NCI-H748 (cell line): ENCODE data around the gene MORN5.
A peak's percentile ranks its signal among the peaks of the same experiment; 100 is the strongest.

Experiments used
- DNase-seq: peaks from one replicate; lab custom pipeline; 2025; ENCODE audit not compliant: unreplicated experiment; lab: John Stamatoyannopoulos, UW

MORN5 gene

DNA sequence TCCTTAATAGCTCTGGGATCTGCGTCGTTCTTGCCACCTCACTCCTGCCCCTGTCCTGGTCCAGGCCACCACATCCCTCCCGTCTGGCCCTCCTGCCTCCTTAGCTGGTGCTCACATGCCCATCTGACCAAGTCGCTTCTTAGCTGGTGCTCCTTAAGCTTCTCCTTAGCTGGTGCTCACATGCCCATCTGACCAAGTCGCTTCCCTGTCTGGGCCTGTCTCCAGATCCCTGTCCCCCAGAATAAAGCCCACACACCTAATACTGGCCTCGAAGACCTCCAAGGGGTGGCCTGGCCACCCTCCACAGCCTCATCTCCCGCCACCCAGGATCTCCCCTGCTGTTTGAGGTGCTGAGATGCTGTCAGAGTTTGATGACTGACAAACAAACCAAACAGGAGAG lies 35.2 kb upstream of the MORN5 start:
- no peak for DNase-seq

DNA sequence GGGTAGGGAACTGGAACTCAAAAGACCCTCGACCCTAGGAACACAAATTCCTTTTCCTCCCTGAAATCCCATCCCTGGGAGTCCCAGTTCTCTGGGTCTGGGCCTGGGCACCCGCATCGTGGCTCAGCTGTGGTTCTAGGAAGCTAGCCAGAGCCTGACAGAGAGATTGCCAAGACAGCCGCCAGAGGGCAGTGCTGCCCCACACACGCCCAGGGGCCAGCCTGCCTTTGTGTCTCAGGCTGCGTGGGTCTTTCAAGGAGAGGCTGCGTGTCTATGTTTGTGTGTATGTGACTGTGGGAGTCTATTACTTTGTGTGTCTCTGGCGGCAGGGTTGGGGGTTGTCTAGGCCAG lies 34.6 kb upstream of the MORN5 start:
- DNase-seq: peak; percentile 71

DNA sequence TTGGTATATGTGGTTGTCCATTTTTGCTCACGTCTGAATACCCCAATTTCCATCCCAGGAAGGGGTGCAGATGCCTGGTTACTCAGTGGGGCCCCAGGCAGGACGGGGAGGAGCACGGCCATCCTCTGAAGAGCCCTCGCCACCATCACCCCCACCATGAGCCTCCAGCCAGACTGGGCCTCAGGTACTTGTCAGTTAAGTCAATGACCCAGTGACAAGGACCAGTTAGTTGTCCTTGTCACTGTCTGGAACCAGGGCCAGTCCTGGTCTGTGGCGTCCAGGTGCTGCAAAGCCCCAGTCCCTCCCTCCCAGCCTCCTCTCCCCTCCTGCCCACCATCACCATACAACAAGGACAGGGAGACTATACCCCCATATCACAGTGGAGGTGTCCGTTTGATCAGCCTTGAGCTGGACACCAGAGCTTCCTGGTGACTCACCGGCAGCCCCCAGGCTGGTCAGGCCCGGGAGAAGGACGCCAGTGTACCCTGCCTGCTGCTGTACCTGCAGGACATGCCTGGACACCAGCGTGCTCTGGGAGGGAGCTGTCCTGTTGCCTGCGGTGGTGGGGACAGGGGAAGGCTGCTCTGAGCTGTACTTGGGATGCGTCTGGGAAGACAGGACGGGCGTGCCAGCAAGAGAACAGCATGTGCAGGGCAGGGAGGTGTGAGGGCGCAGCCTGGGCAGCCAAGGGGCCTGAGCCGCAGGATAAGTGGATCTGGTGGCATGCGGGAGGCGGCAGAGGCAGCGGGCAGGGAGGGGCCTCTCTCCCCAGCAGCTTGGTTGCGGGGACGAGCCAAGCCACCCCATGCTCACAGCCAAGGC lies 34.0 kb upstream of the MORN5 start:
- DNase-seq: no peak

DNA sequence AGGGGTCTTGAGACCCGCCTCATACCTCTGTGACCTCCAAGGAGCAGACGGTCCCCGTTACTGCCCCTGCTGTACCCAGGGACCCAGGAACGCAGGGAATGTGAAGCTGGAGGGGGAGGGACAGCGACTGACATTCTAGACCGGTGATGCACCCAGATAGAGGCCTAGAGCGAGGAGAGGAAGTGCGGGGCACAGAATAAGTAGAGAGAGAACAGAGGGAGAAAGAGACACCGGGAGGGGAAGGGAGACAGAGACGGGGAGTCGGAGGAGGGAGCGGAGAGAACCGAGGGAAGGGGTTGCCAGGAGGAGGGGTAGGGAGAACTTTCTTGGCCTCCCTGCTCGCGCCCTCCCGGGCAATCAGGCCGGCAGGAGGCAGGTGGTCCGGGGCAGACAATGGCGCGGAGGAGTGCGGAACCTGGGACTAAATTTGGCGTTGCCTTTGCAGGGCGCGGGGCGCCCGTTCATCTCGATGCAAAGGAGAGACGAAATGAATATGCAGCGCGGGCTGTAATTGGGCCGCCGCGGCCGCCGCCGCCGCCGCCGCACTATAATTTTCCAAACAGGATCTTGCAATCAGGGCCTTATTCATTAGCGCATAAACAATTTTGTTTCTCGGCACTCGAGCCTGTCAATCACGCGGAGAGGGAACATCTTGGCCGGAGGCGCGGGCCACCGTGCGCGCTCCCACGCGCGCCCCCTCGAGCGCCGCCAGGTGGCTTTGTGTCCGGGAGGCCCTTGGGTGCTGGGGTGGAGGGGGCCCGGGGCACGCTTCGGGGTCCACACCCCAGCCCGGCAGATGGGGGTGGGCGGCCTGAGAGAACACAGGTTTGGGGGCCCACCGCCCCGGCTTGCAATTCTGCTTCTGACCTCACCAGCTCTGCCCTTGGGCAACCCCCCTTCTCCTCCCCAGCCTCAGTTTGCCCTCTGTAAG lies 33.1 kb upstream of the MORN5 start:
- DNase-seq: no peak

DNA sequence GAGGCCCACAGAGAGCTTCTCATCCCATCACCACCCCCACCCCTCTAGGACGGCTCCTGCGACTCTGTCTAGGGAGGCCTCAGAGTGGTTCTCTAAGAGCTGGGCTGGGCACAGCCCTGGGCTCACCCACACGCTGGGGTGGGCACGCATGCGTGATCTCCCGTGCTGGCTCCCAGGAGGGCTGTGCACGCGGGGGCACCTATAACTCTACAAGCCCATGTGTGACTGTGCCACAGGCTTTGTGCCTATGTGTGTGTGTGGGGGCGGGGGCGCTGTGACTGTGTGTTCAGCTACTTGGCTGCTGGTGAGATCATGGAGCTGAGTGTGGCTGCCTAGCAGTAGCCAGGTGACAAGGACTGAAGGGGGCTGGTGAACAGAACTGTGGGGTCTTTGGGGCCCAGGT lies 32.3 kb upstream of the MORN5 start:
- no peak for DNase-seq

DNA sequence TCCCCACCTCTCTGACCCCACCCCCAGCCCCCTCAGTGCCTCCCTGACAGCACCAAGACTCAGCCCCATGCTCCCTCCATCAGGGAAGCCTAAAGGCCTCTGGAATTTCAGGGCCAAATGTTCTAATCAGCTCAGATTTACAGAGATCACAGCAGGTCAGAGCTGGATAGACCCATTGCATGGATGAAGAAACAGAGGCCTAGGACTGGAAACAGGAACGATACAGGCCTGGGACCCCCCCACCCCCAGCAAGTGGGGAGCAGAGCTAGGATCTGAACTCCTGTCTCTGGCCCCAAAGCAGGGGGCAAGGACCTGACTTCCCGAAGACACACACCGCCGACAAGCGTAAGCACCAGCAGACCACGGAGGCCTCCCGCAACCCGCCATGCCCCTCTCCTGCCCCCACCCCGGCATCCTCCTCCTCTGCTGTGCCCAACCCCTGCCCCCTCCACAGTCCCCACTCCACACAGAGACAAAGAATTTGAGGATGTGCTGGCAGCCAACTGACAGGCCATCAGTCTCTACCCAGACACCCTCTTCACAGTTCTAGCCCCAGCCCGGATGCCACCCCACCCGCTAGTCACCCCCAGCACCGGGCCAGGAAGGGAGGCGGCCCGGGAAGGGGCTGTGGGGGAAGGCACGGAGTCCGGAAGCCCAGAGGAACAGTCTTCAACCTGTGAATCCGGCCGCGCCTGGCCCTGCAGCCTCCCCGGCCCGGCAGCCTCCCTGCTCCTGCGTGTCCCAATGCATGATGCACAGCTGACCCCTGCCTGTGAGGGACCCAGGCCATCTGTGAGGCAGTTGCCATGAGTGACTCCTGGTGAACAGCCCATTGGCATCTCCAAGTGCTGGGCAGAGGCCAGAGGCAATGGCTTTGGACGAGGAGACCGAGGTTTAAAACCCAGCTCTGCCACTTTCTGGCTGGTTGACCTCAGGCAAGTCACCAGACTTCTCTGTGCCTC lies 31.4 kb upstream of the MORN5 start:
- no peak for DNase-seq

DNA sequence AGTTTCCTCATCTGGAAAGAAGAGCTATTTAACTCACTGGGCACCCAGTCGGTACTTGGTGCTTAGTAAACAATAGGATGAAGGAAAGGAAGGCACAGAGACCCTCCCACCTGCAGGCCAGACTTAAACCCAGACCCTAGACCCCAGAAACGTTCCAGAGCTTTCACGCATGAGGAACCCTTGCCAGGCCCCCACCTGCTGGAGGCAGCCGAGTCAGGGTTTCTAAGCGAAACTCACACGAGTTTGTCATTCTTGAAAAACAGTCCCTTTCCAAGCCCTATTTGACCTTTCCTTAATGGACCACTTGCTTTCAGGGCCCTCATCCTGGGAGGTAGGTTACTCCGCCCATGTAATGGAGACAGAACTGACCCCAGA lies 30.8 kb upstream of the MORN5 start:
- DNase-seq: no peak

DNA sequence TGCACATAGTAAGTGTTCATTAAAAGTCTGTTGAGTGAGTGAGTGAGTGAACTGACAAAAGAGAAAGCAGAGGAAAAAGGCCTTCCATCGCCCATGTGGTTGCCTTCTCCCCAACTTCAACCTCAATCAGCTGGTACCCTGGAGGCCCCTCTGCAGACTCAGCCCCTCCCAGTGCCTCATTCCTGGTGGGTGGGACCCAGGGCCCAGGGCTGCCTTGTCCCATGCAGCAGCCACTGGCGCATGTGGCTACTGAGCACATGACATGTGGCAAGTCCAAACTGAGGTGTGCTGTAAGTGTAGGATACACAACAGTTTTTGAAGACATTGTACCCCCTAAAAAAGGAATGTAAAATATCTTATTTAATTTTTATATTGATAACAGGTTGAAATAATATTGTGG lies 29.7 kb upstream of the MORN5 start:
- no peak for DNase-seq

DNA sequence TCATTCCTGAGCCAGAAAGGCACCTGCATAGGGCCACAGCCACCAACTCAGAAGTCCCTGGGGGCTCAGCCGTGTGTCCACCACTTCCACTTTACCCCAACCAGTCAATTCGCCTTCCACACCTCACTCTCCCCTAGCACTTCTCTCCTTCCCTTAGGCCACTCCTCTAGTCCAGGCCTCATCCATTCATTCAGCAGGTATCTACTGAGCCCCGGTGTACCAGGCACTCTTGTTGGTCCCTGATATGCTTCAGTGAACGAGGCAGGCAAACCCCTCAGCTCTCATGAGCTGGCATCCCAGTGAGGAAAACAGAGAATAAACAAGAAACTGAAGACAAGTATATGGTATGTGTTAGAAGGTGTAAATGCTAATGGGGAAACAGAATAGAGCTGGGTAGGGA lies 28.9 kb upstream of the MORN5 start:
- no peak for DNase-seq

DNA sequence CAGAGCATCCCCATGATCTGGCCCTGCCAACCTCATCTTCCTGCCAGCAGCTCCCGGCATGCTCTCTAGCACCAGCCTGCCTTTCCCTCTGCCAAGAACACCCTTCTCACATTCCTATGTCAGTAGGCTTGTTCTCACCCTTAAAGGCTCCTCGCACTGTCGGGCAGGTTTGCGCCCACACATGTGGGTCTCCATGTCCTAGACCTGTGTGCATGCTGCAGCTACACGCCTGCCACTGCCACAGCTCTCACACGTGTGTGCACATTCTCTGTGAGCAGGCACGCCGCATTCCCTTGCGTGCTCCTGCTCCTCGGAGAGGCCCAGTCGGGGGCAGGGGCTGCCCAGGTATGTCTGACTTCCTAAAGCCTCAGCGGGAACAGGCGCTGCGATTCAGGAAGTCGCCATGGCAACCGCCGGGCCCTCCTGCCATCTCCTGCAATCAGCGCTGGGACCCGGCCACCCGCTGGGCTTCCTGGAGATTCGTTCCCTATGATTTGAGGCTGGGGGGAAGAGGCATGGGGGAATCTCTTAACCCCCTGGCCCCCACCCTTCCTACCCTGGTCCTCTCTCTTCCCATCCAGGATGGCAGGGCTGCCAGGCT lies 28.2 kb upstream of the MORN5 start:
- peak; percentile 69 for DNase-seq

DNA sequence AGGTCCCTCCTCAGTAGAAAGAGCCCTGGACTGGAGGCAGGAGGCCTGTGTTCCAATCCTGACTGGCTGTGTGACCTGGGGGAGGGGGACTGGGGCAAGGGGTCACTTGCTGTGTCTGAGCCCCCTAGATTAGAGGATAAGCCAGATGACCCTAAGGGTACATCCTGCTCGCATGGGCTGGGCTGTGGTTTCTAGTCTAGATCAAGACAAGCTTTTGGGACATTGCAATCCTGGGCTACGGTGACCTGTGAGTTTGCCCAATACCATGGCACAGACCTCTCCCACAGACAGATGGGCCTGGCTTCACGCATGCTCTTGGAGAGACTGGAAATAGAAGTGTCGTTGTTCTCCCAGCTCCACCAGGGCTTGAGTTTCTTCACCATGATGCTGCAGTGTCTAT lies 27.2 kb upstream of the MORN5 start:
- DNase-seq: no peak

DNA sequence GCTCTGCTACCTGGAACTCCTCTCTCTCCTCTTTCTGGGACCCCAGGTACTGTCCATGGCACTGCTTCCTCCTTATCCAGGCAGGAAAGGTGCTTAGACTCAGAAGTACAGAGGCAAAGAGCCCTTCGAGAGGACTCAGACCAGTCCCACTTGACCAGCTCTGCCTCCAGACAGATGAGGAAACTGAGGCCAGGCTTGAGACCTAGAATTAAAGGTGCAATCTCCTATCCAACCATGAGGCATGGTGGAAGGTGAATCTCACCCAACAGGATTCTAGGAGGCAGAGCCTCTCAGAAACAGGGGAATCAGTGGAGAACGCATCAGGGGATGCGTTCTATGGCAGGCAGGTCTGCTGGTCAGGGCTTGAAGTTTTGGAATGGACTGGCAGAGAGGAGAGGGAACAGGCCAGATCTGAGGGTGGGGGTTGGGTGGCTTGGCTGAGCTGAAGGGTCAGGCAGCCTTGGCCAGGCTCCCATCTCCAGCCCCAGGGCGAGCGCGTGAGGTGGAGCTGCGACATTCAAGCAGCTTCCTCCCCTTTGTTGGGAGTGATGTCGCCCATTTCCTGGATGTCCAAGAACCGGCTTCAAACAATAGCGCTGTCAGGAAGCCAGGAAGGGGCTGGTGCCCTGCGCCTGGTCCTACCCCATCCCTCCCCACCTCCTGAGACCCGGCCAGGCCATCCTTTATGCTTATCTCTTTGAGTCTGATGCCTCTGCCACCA lies 26.3 kb upstream of the MORN5 start:
- no peak for DNase-seq

DNA sequence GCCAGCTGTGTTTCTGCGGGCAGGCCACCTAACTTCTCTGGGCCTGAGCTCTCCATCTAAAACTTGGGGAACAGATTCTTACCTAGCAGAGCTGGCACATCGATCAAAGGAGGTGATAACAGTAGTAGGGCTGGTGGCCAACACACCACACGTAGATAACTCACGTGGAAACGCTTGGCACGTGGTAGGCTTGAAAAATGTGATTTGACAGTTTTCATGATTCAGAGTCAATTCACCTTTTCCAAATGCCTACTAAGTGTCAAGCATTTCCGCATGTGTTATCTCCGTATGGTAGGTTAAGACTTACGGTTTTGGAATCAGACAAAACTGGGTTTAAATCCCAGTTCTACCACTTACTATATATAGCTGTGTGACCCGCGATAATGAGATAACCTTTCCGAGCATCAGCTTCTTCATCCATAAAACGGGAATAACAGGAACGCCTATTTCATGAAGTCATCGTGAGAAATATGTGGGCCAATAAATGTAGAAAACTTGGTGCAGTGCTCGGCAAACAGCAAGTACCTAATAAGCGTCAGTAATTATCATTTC lies 25.6 kb upstream of the MORN5 start:
- DNase-seq: no peak

DNA sequence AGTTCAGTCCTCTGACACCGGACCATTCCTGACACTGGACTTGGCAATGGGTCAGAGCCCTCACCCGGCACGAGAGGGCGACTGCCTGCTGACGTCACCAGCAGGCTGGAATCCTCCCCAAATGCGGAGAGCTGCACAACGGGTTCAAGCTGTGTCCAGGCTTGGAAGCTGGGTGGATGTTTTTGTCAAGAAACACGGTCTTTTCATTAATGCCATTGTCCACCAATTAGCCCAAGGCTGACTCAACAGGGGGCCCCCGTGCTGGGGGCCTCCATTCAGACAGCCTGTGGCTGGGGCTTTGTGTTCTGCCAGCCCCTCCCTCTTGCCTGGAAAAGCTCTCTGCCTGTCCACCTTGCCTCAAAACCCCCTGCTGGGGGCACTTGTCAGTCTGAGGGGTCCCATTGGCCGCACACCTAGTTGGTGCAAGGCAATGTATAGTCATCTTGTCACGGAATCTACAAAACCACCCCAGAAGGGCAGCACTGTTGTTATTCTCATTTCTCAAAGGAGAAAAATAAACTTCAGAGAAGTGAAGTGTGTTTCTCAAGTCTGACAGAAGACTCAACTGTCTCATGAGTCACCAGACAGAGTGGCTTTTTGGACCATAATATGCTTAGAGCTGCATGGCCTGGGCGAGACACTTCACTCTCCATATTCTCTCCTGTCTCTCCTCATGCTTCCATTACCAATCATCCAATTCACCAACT lies 24.7 kb upstream of the MORN5 start:
- DNase-seq: no peak

DNA sequence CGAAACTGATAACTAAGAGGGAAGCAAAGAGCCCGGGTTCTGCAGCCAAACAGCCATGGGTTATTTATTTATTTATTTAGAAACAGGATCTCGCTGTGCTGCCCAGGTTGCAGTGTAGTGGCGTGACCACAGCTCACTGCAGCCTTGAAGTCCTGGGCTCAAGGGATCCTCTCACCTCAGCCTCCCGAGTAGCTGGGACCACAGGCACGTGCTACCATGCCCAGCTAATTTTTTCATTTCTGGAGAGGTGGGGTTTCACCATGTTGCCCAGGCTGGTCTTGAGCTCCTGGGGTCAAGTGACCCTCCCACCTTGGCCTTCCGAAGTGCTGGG lies 24.2 kb upstream of the MORN5 start:
- no peak for DNase-seq

DNA sequence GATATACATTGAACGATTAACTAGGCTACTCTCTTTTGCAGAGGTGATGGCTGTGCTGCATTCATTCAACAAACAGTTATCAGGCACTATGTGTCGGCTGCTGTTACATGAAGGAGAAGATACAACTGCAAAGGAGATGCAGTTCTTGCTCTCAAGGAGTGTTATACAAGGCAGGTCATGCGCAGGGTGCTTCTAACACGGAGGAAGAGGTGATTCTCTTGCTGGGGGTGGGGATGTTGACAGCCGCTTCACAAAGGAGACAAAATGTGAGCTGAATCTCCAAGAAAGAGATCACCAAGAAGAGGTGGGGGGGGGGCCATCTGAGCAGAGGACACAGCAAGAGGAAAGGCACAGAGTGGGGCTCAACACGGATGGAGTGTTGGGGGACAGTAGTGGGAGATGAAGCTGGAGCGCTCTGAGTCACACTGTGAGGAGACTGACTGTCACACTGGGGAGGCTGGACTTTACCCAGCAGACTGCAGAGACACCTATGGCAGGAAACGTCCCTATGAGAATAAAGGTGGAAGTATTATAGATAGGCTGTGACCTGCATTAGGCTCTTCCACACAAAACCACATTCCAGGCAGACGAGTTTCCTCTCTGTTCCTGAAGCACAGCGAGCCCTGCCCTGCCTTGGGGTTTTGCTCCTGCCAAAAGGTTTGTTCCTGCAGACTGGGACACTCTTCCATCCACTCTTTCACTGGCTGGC lies 21.0 kb upstream of the MORN5 start:
- DNase-seq: no peak

DNA sequence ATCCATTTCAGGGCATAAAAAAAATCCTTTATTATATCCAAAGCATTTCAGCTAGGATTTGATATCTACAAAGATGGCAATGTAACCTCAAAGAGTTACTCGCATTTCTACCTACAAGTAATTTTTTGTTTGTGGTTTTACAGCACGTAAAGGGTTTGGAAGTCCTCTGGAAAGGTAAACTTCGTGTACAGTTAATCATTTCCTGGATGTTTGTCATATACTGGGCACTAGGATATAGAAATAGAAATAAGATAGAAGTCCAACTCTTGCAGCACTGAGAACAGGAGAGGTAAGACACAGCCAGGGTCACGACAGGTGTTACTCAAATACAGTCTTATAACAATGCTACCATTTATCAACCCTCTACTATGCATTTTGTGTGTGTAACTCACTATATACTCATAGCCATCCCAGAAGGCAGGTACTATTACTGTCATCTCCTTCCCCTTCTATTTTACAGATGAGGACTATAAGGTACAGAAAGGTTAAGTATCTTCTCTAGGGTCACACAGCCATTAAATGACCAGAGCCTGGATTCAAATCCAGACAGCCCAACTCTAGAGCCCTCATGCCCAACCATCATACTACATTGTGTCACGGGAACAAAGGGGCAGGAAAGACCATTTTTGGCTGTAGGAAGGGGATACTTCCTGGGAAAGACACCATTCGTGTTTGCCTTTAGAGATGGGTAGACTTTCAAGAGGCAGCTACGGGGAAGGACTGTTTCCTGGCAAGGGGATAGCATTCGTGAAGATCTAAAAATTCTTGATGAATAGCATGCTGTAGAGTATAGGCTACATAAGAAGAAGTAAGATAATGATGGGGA lies 19.1 kb upstream of the MORN5 start:
- DNase-seq: no peak

DNA sequence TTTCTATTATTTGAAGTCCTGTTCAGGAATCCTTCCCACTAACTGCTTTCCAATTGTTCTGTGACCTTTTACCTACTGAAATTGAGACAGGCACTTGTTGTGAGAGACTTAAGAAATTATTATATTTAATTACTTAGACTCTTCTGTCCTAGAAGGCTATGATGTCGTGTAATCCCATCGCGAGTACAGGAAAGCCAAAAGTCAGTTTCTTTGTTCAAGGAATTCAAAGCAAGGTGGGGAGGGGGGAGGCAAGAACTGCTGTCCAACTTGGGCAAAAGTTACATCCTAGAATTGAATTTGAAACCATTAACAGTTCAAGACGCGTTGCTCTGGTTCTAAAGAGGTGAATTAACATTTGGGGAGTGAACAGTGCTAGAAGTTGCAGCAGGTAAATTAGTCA lies 18.0 kb upstream of the MORN5 start:
- DNase-seq: no peak
